RWPE1 (cell line): Measurements from ENCODE around the gene WDR53.
"Not testable (repeated sequence)": the region's sequence is repeated elsewhere in the genome, so short reads cannot be mapped to it uniquely, and the experiment has no call there.

Experiments
- CTCF ChIA-PET: fragments of 350-600 bp; sonication (Branson Sonifier 250); formaldehyde crosslinking; extraction: SDS; loops from one replicate; lab custom pipeline; 2021; lab: Yijun Ruan, JAX
- POLR2A ChIA-PET: fragments of 400-600 bp; formaldehyde crosslinking; extraction: SDS; loops from one replicate; lab custom pipeline; 2020; ENCODE audit warnings: antibody characterized with exemption; ENCODE audit not compliant: low non-redundant PET; lab: Yijun Ruan, JAX
- DNase-seq: peaks from one replicate; pipeline ENCODE4 v3.0.0; 2012; ENCODE audit warnings: low spot score
- H3K27ac ChIP-seq: fragments of 450-650 bp; 2 replicates; pipeline ENCODE4 v1.5.1; 2017
- CTCF ChIP-seq: fragments of 450-650 bp; conservative IDR thresholded peaks from 2 replicates; pipeline ENCODE4 v1.5.1; 2017; ENCODE audit warnings: low read depth, mild to moderate bottlenecking

Gene WDR53

GRCh38 chr3:196524527-196524926, 43.8 kb downstream of the WDR53 start:
- ChIA-PET POLR2A (no interaction called here), CTCF (interaction anchor here (0.6 to 1.2 kb wide), 2 partner anchors 10 to 55 kb away, joined by 3 read pairs; no protein-coding TSS in a partner anchor)
- no peak for TF ChIP-seq CTCF

GRCh38 chr3:196523841-196524240, 44.5 kb downstream of the WDR53 start:
- POLR2A ChIA-PET, result no interaction called here
- no peak overlapping the region for H3K27ac ChIP-seq
- CTCF ChIA-PET, result interaction anchor here (0.5 to 1.3 kb wide), 7 partner anchors 11 to 380 kb away, joined by 3 to 4 read pairs (median 3); no protein-coding TSS in a partner anchor
- DNase-seq, result no peak
- TF ChIP-seq CTCF, result no peak

More at GRCh38 chr3:196524527-196524926, 43.8 kb downstream of the WDR53 start:
- DNase-seq, result no peak
- H3K27ac ChIP-seq, result no peak overlapping the region

GRCh38 chr3:196521291-196521690, 47.1 kb downstream of the WDR53 start:
- H3K27ac ChIP-seq, CTCF ChIA-PET, POLR2A ChIA-PET, DNase-seq: not testable (repeated sequence)

DNA sequence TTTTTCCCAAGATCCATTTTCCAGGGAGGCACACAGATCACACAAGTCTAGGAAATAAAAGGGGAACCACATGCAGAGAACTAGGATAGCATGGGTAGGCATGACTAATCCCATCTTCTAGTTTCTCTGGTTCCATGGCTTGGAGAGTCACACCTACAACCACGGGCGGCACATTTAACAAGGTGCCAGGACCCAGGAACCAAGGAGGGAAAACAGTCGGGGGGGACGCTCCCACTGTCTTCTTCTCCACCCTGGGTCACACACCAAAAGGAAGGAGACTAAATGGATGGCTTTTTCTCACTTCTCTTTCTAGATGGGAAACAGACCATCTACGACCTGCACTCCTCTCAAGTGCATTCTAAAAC, 48.7 kb downstream of the WDR53 start:
- no peak overlapping the region for H3K27ac ChIP-seq
- no peak for TF ChIP-seq CTCF
- ChIA-PET POLR2A (no interaction called here), CTCF (interaction anchor here (1.0 kb wide), 1 partner anchor 266 kb away, joined by 3 read pairs; no protein-coding TSS in a partner anchor)
- DNase-seq, result no peak

GRCh38 chr3:196518966-196519717, 49.2 kb downstream of the WDR53 start:
- DNase-seq, result peak; percentile 36
- CTCF ChIA-PET, result interaction anchor here (0.5 to 1.0 kb wide), 3 partner anchors 12 to 265 kb away, joined by 3 read pairs; no protein-coding TSS in a partner anchor
- H3K27ac ChIP-seq, result no peak overlapping the region
- TF ChIP-seq CTCF, result peak; percentile 48
- POLR2A ChIA-PET, result interaction anchor here (0.6 kb wide), 1 partner anchor 260 kb away, joined by 3 read pairs; no protein-coding TSS in a partner anchor

DNA sequence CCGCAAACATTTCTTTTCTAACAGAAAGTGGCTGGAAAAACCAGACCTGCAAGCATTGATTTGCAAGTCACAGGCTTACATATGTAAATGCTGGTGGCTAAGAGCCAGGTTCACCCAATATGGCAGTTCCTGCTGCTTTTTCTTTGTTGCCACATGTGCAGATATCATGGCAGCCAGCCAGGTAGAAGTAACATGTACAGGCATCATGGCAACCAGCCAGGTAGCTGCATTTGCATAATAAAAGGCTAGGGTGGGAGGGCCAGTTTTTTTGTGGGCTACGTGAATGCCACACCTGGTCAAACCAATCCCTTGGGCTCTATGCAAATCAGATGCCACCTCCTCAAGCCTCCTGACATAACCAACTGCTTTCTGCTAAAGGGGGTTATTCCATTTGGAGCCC, 50.4 kb downstream of the WDR53 start:
- no peak for DNase-seq
- ChIA-PET CTCF (no interaction called here), POLR2A (no interaction called here)
- TF ChIP-seq CTCF, result no peak
- H3K27ac ChIP-seq, result no peak overlapping the region

DNA sequence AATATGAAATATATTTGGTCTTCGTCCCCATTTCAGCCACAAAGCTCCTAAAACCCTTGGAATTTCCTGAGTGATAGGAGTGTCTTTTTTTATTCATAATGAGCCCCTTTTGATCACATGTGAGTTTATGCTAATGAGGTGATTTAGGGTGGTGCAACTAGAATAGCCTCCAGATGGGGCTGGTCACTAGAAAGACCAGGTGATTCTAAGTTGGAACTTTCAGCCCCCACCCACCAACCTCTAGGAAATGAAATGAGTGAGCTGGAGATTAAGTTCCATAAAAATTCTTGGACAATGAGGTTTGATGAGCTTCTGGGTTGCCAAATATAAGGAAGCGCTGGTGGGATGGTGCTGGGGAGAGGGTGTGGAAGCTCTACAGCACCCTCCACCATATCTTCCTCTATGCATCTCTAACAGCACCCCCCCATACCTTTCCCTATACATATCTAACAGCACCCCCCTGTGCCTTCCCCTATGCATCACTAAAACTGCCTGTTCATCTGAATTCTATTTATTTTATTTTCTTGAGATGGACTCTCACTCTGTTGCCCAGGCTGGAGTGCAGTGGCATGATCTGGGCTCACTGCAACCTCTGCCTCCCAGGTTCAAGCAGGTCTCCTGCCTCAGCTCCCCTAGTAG, 51.1 kb downstream of the WDR53 start:
- TF ChIP-seq CTCF, result no peak
- CTCF ChIA-PET, result no interaction called here
- H3K27ac ChIP-seq, result no peak overlapping the region
- POLR2A ChIA-PET, result no interaction called here
- DNase-seq, result no peak
